ENCODE results near the gene OR51B2.

- TF ChIP-seq, protein P1, sequence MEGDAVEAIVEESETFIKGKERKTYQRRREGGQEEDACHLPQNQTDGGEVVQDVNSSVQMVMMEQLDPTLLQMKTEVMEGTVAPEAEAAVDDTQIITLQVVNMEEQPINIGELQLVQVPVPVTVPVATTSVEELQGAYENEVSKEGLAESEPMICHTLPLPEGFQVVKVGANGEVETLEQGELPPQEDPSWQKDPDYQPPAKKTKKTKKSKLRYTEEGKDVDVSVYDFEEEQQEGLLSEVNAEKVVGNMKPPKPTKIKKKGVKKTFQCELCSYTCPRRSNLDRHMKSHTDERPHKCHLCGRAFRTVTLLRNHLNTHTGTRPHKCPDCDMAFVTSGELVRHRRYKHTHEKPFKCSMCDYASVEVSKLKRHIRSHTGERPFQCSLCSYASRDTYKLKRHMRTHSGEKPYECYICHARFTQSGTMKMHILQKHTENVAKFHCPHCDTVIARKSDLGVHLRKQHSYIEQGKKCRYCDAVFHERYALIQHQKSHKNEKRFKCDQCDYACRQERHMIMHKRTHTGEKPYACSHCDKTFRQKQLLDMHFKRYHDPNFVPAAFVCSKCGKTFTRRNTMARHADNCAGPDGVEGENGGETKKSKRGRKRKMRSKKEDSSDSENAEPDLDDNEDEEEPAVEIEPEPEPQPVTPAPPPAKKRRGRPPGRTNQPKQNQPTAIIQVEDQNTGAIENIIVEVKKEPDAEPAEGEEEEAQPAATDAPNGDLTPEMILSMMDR (conservative IDR thresholded peaks at IDR 0.05; ENCODE audit: low read length): no peak
- TF ChIP-seq EZH2phosphoT487 (IDR thresholded peaks at IDR 0.05; ENCODE audit: borderline replicate concordance, low read depth, low read length): no peak
Observed at GRCh38 chr11:5281596-5281995, 42.5 kb downstream of the OR51B2 start.

Measured in OCI-LY7 (cell line).